ENCODE measurements around the gene APLF.
"Not testable (repeated sequence)": the region's sequence is repeated elsewhere in the genome, so short reads cannot be mapped to it uniquely, and the experiment has no call there.

Gene APLF

DNA sequence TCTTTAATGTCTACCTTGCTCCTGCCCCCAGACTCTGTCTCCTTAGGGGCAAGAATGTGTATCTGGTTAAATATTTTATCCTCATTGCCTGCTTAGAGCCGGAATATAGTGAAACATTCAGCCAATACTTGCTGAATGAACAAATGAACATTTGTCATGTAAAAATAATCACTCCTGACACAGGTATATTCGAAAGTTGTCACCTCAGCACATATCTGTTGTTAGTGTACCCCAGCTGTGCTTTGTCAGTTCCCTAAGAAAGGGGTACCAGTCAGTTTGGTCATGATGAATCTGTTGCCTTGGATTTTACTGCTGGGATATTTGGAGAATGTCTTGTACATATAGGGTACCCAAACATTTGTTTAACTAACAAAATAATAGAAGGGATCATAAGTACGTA is 99.0 kb downstream of the APLF start:
- Histone ChIP-seq H3K27me3 (ENCODE audit: insufficient read depth, low read length) (no peaks in the 10 kb centered on the region), H4K20me1 (ENCODE audit: insufficient read depth, low read length) (no peaks in the 10 kb centered on the region), H3F3A (ENCODE audit: insufficient read depth, low read length) (no peaks in the 10 kb centered on the region), H3K27ac (ENCODE audit: low read depth, low read length, poor library complexity, severe bottlenecking) (no peak overlapping the region), H3K36me3 (ENCODE audit: insufficient read depth, low read length) (no peaks in the 10 kb centered on the region), H3K4me2 (ENCODE audit: low read length) (no peak overlapping the region), H3K9ac (ENCODE audit: low read length) (no peak overlapping the region), H3K9me3 (ENCODE audit: low read length) (no peaks in the 10 kb centered on the region), H3K4me3 (ENCODE audit: low read depth, low read length, poor library complexity, severe bottlenecking) (no peak overlapping the region), H3K4me1 (ENCODE audit: insufficient read depth, low read length, severe bottlenecking) (no peaks in the 10 kb centered on the region), H3K9me2 (ENCODE audit: low read depth, low read length) (no peaks in the 10 kb centered on the region), H3K79me2 (ENCODE audit: insufficient read depth, low read length) (no peaks in the 10 kb centered on the region), H2AFZ (ENCODE audit: low read length) (no peak overlapping the region)
- TF ChIP-seq, protein P1, sequence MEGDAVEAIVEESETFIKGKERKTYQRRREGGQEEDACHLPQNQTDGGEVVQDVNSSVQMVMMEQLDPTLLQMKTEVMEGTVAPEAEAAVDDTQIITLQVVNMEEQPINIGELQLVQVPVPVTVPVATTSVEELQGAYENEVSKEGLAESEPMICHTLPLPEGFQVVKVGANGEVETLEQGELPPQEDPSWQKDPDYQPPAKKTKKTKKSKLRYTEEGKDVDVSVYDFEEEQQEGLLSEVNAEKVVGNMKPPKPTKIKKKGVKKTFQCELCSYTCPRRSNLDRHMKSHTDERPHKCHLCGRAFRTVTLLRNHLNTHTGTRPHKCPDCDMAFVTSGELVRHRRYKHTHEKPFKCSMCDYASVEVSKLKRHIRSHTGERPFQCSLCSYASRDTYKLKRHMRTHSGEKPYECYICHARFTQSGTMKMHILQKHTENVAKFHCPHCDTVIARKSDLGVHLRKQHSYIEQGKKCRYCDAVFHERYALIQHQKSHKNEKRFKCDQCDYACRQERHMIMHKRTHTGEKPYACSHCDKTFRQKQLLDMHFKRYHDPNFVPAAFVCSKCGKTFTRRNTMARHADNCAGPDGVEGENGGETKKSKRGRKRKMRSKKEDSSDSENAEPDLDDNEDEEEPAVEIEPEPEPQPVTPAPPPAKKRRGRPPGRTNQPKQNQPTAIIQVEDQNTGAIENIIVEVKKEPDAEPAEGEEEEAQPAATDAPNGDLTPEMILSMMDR (IDR thresholded peaks at IDR 0.05; ENCODE audit: low read length): no peak
- no peak for TF ChIP-seq EZH2 (IDR thresholded peaks at IDR 0.05; ENCODE audit: borderline replicate concordance, low read length)

DNA sequence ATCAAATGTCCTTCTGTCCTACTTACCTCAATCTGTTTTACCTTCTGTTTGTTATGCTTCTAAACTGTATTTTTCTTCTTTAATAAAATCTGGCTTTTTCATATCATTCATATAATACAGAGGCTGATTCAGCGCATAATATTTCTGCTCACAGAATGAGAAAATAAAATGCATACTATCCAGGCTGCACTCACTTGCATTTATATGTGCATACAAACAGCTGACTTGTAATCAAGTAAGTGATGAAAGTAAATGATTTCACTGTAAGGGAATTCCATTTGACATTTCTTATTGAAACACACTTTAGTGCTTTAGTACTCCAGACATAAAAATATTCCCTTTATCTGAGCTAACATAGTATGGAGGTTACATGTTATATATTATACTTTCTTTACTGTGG is 100.7 kb downstream of the APLF start:
- no peaks in the 10 kb centered on the region for H3K9me3 ChIP-seq (ENCODE audit: low read length)
- H3K27me3 ChIP-seq (ENCODE audit: insufficient read depth, low read length): no peaks in the 10 kb centered on the region
- H3K36me3 ChIP-seq (ENCODE audit: insufficient read depth, low read length): no peaks in the 10 kb centered on the region
- H3K79me2 ChIP-seq (ENCODE audit: insufficient read depth, low read length): no peaks in the 10 kb centered on the region
- H3F3A ChIP-seq (ENCODE audit: insufficient read depth, low read length): no peaks in the 10 kb centered on the region
- H3K4me2 ChIP-seq (ENCODE audit: low read length): no peak overlapping the region
- no peak overlapping the region for H2AFZ ChIP-seq (ENCODE audit: low read length)
- H3K9me2 ChIP-seq (ENCODE audit: low read depth, low read length): no peaks in the 10 kb centered on the region
- H3K9ac ChIP-seq (ENCODE audit: low read length): no peak overlapping the region
- no peaks in the 10 kb centered on the region for H3K4me1 ChIP-seq (ENCODE audit: insufficient read depth, low read length, severe bottlenecking)
- no peak for TF ChIP-seq EZH2 (IDR thresholded peaks at IDR 0.05; ENCODE audit: borderline replicate concordance, low read length)
- TF ChIP-seq, protein P1 (IDR thresholded peaks at IDR 0.05; ENCODE audit: low read length): no peak
- no peaks in the 10 kb centered on the region for H4K20me1 ChIP-seq (ENCODE audit: insufficient read depth, low read length)
- no peak overlapping the region for H3K27ac ChIP-seq (ENCODE audit: low read depth, low read length, poor library complexity, severe bottlenecking)
- no peak overlapping the region for H3K4me3 ChIP-seq (ENCODE audit: low read depth, low read length, poor library complexity, severe bottlenecking)

DNA sequence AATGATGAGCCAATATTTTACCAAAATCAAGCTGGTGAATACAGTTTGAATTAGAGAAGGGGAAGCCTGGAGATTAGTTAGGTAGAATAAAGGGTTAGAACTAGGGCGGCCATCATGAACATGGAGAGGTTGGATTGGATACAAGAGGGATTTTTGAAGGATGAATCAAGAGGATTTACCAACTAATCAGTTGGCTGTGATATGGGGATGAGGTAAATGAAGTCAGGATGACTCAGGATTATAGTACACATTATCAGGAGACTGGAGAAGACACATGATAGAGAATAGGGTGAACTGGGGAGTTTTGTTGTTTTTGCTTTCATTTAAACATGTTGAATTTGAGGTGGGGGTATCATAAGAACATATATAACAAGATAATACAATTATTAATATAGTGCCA is 102.2 kb downstream of the APLF start:
- Histone ChIP-seq H3K4me2 (ENCODE audit: low read length) (no peak overlapping the region), H3K27me3 (ENCODE audit: insufficient read depth, low read length) (no peaks in the 10 kb centered on the region), H4K20me1 (ENCODE audit: insufficient read depth, low read length) (no peaks in the 10 kb centered on the region), H3K36me3 (ENCODE audit: insufficient read depth, low read length) (no peaks in the 10 kb centered on the region), H2AFZ (ENCODE audit: low read length) (no peak overlapping the region), H3K79me2 (ENCODE audit: insufficient read depth, low read length) (no peaks in the 10 kb centered on the region), H3K9me3 (ENCODE audit: low read length) (no peaks in the 10 kb centered on the region), H3K4me3 (ENCODE audit: low read depth, low read length, poor library complexity, severe bottlenecking) (no peak overlapping the region), H3F3A (ENCODE audit: insufficient read depth, low read length) (no peaks in the 10 kb centered on the region), H3K4me1 (ENCODE audit: insufficient read depth, low read length, severe bottlenecking) (no peaks in the 10 kb centered on the region), H3K27ac (ENCODE audit: low read depth, low read length, poor library complexity, severe bottlenecking) (no peak overlapping the region), H3K9me2 (ENCODE audit: low read depth, low read length) (no peaks in the 10 kb centered on the region), H3K9ac (ENCODE audit: low read length) (no peak overlapping the region)
- TF ChIP-seq, protein P1 (IDR thresholded peaks at IDR 0.05; ENCODE audit: low read length): no peak
- no peak for TF ChIP-seq EZH2 (IDR thresholded peaks at IDR 0.05; ENCODE audit: borderline replicate concordance, low read length)

GRCh38 chr2:68570434-68570833 is 103.0 kb downstream of the APLF start:
- H4K20me1 ChIP-seq (ENCODE audit: insufficient read depth, low read length); H3K4me2 ChIP-seq (ENCODE audit: low read length); H3K9me2 ChIP-seq (ENCODE audit: low read depth, low read length); H3K4me3 ChIP-seq (ENCODE audit: low read depth, low read length, poor library complexity, severe bottlenecking); H3F3A ChIP-seq (ENCODE audit: insufficient read depth, low read length); H3K79me2 ChIP-seq (ENCODE audit: insufficient read depth, low read length); H3K27ac ChIP-seq (ENCODE audit: low read depth, low read length, poor library complexity, severe bottlenecking); H3K36me3 ChIP-seq (ENCODE audit: insufficient read depth, low read length); H2AFZ ChIP-seq (ENCODE audit: low read length); H3K27me3 ChIP-seq (ENCODE audit: insufficient read depth, low read length); H3K9ac ChIP-seq (ENCODE audit: low read length); H3K4me1 ChIP-seq (ENCODE audit: insufficient read depth, low read length, severe bottlenecking); H3K9me3 ChIP-seq (ENCODE audit: low read length): not testable (repeated sequence)
